GM21619 (cell line): Measurements from ENCODE around the gene CBX3.
"Not testable (repeated sequence)": the region's sequence is repeated elsewhere in the genome, so short reads cannot be mapped to it uniquely, and the experiment has no call there.

ENCODE experiments used
- ATAC-seq: cut with Tn5 transposase; IDR thresholded peaks from one replicate; pipeline ENCODE4 v1.9.1; 2021; ENCODE audit not compliant: unreplicated experiment

CBX3 gene

GRCh38 chr7:26169271-26169670 lies 32.3 kb upstream of the CBX3 start:
- ATAC-seq, result no peak

- ATAC-seq, result no peak
These were observed 30.9 kb upstream of the CBX3 start for GRCh38 chr7:26170663-26171062.

DNA sequence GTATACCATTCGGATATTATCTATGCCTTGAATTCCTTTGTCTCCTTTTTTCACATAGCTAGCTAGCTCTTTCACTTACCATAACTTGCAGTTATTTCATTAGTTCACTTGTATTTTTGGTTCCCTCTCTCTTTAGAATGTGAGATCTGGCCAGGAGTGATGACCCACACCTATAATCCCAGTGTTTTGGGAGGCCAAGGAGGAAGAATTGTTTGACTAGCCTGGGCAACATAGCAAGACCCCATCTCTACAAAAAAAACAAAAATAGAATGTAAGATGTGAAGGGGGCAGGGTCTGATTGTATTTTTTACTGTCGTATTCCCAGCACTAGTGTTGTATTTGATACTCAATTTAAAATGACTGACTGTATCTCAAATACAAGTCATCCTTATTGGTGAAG lies 29.9 kb upstream of the CBX3 start:
- ATAC-seq, result no peak

- no peak for ATAC-seq
These were observed 29.5 kb upstream of the CBX3 start for GRCh38 chr7:26172048-26172447.

GRCh38 chr7:26175903-26176302 lies 25.6 kb upstream of the CBX3 start:
- ATAC-seq, result not testable (repeated sequence)

DNA sequence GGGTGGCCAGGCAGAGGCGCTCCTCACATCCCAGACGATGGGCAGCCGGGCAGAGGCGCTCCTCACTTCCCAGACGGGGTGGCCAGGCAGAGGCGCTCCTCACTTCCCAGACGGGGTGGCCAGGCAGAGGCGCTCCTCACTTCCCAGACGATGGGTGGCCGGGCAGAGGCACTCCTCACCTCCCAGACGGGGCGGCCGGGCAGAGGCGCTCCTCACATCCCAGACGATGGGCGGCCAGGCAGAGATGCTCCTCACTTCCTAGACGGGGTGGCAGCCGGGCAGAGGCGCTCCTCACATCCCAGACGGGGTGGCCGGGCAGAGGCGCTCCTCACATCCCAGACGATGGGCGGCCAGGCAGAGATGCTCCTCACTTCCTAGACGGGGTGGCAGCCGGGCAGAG lies 24.8 kb upstream of the CBX3 start:
- not testable (repeated sequence) for ATAC-seq

- ATAC-seq, result not testable (repeated sequence)
These were observed 24.3 kb upstream of the CBX3 start for GRCh38 chr7:26177269-26177668.

- no peak for ATAC-seq
These were observed 23.1 kb upstream of the CBX3 start for GRCh38 chr7:26178272-26178960.

DNA sequence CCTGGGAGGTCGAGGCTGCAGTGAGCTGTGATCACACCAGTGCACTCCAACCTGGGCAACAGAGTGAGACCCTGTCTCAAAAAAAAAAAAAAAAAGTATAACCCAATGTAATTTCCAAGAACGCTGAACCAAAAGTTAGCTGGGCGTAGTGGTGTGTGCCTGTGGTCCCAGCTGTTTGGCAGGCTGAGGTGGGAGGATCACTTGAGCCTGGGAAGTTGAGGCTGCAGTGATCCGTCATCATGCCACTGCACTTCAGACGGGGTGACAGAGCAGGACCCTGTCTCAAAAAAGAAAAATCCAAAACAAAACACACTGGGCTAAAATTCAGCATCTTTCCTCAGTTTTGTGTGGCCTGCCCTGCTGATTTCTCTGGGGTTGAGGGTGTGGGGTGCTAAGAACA lies 22.1 kb upstream of the CBX3 start:
- no peak for ATAC-seq

DNA sequence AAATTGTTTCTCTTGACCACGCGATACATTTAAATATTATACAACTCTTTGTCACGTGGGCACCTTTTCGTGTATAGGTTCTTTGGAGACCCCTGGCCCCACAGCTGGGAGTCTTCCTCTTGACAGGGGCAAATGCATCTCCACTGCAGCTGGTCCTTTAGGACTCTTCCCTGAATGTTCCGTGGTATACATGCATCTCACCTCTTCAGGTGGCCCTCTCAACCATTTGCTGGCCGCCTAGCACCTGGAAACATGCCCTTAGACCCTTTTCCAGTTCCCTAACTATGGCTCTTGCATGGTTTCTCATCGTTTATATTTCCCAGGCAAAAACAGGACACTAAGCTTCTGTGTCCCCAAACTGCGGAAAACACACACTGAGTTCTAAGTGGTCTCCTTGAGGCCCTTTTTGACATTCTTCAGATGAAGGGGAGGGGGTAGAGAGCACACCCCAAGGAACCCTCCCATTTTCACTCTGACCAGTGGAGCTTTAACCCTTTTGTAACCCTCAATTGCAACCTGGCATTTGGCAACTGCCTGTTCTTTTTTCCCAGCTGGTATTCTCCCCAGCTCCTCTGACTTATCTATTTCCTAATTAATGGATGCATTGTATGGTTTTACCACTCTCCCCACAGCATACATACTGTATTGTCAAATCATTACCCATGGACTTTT lies 21.6 kb upstream of the CBX3 start:
- no peak for ATAC-seq

- no peak for ATAC-seq
These were observed 20.8 kb upstream of the CBX3 start for GRCh38 chr7:26180792-26181198.

GRCh38 chr7:26181474-26182227 lies 19.9 kb upstream of the CBX3 start:
- ATAC-seq, result no peak

DNA sequence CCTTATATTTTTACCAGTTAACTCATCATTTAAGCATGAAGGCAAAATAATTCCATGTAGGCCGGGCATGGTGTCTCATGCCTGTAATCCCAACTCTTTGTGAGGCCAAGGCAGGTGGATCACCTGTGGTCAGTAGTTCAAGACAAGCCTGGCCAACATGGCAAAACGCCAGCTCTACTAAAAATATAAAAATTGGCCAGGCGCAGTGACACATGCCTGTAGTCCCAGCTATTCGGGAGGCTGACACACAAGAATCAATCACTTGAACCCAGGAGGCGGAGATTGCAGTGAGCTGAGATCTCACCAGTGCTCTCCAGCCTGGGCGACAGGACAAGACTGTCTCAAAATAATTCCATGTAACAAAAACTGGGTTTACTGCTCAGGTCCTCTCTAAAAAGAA lies 19.3 kb upstream of the CBX3 start:
- ATAC-seq, result no peak

DNA sequence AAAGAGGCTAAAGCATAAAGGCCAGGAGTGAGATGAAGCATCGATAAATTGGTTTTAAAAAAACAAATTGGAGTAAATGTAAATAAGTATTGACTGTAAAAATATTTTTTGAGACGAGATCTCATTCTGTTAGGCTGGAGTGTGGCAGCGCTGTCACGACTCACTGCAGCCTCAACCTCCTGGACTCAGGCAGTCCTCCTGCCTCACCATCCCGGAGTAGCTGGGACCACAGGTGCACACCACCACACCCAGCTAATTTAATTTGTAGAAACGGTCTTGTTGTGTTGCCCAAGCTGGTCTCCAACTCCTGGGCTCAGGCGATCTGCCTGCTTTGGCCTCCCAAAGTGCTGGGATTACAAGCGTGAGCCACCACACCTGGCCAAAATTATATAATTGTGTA lies 18.8 kb upstream of the CBX3 start:
- ATAC-seq, result no peak

DNA sequence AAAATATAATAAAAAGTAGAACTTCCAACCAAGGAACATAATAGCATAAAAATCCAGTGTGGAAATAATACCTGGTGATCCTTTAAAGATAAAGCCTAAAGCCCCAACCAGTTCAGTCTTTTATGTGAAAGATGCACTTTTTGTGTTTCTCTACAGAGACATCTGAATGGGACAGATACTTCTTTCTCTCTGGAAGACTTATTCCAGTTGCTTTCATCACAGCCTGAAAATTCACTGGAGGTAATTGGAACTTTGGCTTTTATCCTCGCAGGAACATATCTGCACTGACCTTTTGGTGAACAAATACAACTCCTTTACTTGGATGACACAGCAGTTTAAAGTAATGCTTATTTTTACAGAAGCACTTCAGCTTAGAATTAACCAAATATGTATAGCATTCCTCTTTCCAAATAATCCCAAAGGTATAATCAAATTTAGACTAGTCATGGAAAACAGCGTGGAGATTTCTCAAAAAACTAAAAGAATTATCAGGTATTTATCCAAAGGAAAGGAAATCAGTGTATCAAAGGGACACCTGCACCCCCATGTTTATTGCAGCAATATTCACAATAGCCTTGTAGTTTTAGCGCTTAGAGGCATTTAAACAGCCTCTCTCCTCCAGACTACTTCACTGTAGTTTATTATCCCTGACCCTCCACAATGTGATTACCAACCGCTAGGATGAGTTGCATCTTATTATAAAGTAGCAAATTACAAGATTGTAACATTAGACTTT lies 17.8 kb upstream of the CBX3 start:
- ATAC-seq, result no peak

GRCh38 chr7:26184281-26185101 lies 17.1 kb upstream of the CBX3 start:
- not testable (repeated sequence) for ATAC-seq

DNA sequence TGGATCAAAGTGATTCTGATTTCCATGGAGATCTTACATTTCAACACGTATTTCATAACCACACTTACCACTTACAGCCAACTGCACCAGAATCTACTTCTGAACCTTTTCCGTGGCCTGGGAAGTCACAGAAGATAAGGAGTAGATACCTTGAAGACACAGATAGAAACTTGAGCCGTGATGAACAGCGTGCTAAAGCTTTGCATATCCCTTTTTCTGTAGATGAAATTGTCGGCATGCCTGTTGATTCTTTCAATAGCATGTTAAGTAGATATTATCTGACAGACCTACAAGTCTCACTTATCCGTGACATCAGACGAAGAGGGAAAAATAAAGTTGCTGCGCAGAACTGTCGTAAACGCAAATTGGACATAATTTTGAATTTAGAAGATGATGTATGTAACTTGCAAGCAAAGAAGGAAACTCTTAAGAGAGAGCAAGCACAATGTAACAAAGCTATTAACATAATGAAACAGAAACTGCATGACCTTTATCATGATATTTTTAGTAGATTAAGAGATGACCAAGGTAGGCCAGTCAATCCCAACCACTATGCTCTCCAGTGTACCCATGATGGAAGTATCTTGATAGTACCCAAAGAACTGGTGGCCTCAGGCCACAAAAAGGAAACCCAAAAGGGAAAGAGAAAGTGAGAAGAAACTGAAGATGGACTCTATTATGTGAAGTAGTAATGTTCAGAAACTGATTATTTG lies 16.3 kb upstream of the CBX3 start:
- ATAC-seq, result no peak

GRCh38 chr7:26185844-26186180 lies 15.7 kb upstream of the CBX3 start:
- ATAC-seq, result no peak

DNA sequence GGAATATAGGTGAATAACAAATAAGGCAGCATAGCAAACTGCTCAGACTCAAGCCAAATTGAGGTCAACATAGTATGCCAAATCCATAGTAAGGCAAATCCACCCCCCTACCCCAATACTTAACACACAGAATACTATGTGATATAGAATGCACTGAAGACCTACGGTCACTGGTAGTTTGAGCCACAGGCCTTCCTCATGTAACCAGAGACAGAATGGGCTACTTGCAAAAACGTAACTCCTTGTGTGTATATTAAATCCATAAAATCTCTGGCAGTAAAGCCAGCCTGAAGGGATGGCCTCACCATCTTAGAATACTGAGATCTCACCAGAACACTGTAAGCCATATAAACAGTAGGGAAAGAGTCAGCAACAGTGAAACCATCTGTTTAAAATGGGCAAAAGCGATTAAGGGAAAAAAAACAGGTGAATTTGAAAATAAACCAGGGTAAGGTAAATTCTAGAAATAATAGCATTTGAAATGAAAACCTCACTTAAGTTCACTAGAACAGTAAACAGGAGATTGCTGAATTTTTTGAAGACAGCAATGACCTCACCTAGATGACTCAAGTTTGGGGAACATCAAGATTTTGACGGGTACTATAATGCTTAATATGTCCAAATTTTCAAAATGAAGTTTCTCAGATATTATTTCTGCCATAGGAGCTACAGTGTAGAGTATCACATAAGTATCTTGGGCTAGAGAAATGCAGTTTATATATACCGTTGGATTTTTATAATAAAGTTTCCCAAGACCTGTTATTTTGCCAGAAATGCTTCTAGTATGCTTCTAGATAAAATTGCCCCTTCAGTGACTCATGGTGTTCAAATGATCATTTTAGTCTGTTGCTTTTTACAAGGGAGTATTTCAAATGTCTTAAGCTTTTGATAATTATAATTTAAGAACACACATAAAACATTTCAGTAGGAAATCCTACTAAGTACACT lies 14.9 kb upstream of the CBX3 start:
- no peak for ATAC-seq
